ENCODE results near the gene LRRC18.

- TF ChIP-seq POLR2A (IDR thresholded peaks at IDR 0.05): no peak
- TF ChIP-seq CTCF (IDR thresholded peaks at IDR 0.05): no peak
Measured at GRCh38 chr10:48883701-48884100, 55.9 kb downstream of the LRRC18 start.

Data from uterus (tissue), 2 donors.